ENCODE results near the gene ALG8. TPM values are rescaled to one million over a fixed set of nuclear protein-coding genes. Genes with fewer than 3 reads are reported as not detected.

Gene ALG8
- total and polyA plus RNA-seq, 2 of the 8 experiments (the other 6 are each of a cell fraction or from before 2014, with no cell fraction given), result 66.7 to 84.3 TPM

DNA sequence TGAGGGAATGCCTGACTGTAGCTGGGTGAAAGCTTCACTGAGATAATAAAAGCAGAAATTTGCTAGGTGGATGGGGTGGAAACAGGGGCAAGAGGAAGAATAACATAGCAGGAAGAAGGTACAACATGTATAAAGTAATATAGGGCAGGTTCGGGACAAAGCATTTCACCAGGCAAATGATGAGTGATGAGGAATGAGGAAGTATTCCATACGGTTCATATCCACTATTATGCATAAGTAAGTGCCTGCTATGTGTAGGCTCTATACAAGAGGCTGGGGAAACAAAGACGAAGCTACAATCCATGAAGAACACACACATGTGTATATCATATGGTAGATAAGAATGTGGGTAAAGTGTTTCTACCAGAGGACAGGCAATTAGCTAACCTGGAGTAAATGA lies 67.7 kb downstream of the ALG8 start:
- peaks cover 3 to 6% of the 10 kb centered on the region in 2 experiments for H4K20me1 ChIP-seq (replicated peaks in 1 of 2; ENCODE audit: control insufficient read depth in 1 of 2, insufficient read depth in 2 of 2, low read length in 2 of 2)
- WGBS, 2 experiments (ENCODE audit: extremely low coverage in 1 of 2, insufficient coverage in 1 of 2, insufficient read length in 1 of 2, insufficient replicate concordance in 2 of 2, low coverage in 1 of 2, low lambda C conversion rate in 2 of 2, missing lambda C conversion rate in 1 of 2), result 81% methylated on average over 3 of the region's 3 CpGs; no CpG with 5 or more reads in 1 of the 2 experiments

More for the DNA sequence above, 67.7 kb downstream of the ALG8 start:
- no peak overlapping the region for H3K27ac ChIP-seq (ENCODE audit: low read depth, low read length)
- TF ChIP-seq SIRT6 (IDR thresholded peaks at IDR 0.05; ENCODE audit: low read length), result no peak
- H4K5ac ChIP-seq (ENCODE audit: insufficient read length, low read depth, low read length), result no peak overlapping the region
- H3K9ac ChIP-seq (replicated peaks in 1 of 4; ENCODE audit: extremely low read depth in 1 of 4, low read depth in 3 of 4, low read length in 3 of 4), result no peak overlapping the region
- no peak overlapping the region for H2BK20ac ChIP-seq (ENCODE audit: low read length)
- no peak overlapping the region for H3K14ac ChIP-seq (ENCODE audit: insufficient read length)
- no peak overlapping the region for H4K91ac ChIP-seq (replicated peaks; ENCODE audit: insufficient read length, low read length)
- DNase-seq (ENCODE audit: low read depth in 1 of 2, low spot score in 2 of 2), result no peak
- no peak overlapping the region for H2BK120ac ChIP-seq (replicated peaks; ENCODE audit: low read depth, low read length)
- no peak overlapping the region for H2BK15ac ChIP-seq (ENCODE audit: low read length)
- CTCF ChIA-PET (ENCODE audit: partially characterized antibody), result interaction anchor here (0.9 to 1.1 kb wide), 2 partner anchors 23 to 26 kb away, joined by 3 read pairs; no protein-coding TSS in a partner anchor
- H3K56ac ChIP-seq (replicated peaks; ENCODE audit: insufficient read length, low read depth, low read length), result no peak overlapping the region
- POLR2A ChIA-PET (ENCODE audit: partially characterized antibody), result interaction anchor here (1.3 kb wide), 1 partner anchor 10 kb away, joined by 6 read pairs; no protein-coding TSS in a partner anchor
- peaks cover 12% of the 10 kb centered on the region for H3K79me1 ChIP-seq (ENCODE audit: low read depth, low read length)
- H3K18ac ChIP-seq (ENCODE audit: extremely low read depth, low read length), result no peak overlapping the region
- no peak overlapping the region for H2BK12ac ChIP-seq (ENCODE audit: low read depth, low read length)
- H2BK5ac ChIP-seq (ENCODE audit: low read depth, low read length), result no peak overlapping the region
- no peak overlapping the region for H3K23ac ChIP-seq (ENCODE audit: insufficient read length)
- H3K4me1 ChIP-seq (replicated peaks in 1 of 4; ENCODE audit: control insufficient read depth in 3 of 4, insufficient read depth in 4 of 4, low read length in 3 of 4), result no peaks in the 10 kb centered on the region
- no peak overlapping the region for H3K4ac ChIP-seq (replicated peaks; ENCODE audit: insufficient read length, low read depth, low read length)
- no peak overlapping the region for H3K4me3 ChIP-seq (ENCODE audit: extremely low read depth in 1 of 4, insufficient read depth in 2 of 4, low read depth in 3 of 4, low read length in 4 of 4)
- no peak overlapping the region for H3K4me2 ChIP-seq (ENCODE audit: insufficient read depth in 1 of 2, low read depth in 2 of 2, low read length in 2 of 2)
- H2AFZ ChIP-seq (ENCODE audit: low read length), result no peak overlapping the region
- H3K9me3 ChIP-seq (ENCODE audit: insufficient read depth in 2 of 2, low read depth in 1 of 2, low read length in 1 of 2), result no peaks in the 10 kb centered on the region
- no peak overlapping the region for H2AK5ac ChIP-seq (ENCODE audit: low read depth, low read length)
- no peaks in the 10 kb centered on the region for H3K27me3 ChIP-seq (replicated peaks in 1 of 4; ENCODE audit: control insufficient read depth in 3 of 4, extremely low read depth in 1 of 4, insufficient read depth in 3 of 4, low read length in 3 of 4)
- H3K36me3 ChIP-seq (ENCODE audit: control insufficient read depth in 2 of 4, insufficient read depth in 4 of 4, low read length in 3 of 4), result peaks cover 0 to 39% (median 14%) of the 10 kb centered on the region in 4 experiments; a peak in 6 of 8 replicates
- H3K79me2 ChIP-seq (ENCODE audit: control insufficient read depth in 1 of 2, insufficient read depth in 2 of 2, low read length in 2 of 2), result peaks cover 5 to 22% of the 10 kb centered on the region in 2 experiments
- no peak for FAIRE-seq
- H4K8ac ChIP-seq (ENCODE audit: extremely low read depth, insufficient read depth, low read length), result no peak overlapping the region
- H3K23me2 ChIP-seq (ENCODE audit: low read depth, low read length), result no peaks in the 10 kb centered on the region
